Activated CD4-positive, CD25-positive, alpha-beta regulatory T cell treated with anti-CD3 and anti-CD28 coated beads, Interleukin-2, amount 50 U/mL, for 24 hours (primary cell): ENCODE data around the gene STUM.
"Not testable (repeated sequence)": the region's sequence is repeated elsewhere in the genome, so short reads cannot be mapped to it uniquely, and the experiment has no call there.

Experiments
- ATAC-seq, 2 donors: fragments of 150-1000 bp; cut with Tn5 transposase; one replicate each; pipeline ENCODE4 v1.10.0; 2021; ENCODE audit warnings: mild to moderate bottlenecking in 1 of 2, moderate library complexity in 1 of 2

STUM gene

GRCh38 chr1:226548256-226549093 is at the start of gene STUM:
Gene STUM (plus strand): TSS chr1:226548764. CDS start chr1:226548905, 141 bp downstream.
- ATAC-seq: peak; percentile 39 to 60

- not testable (repeated sequence) for ATAC-seq
These were observed 48.9 kb upstream of the STUM start for GRCh38 chr1:226499699-226500098.

- ATAC-seq: no peak
These were observed 42.5 kb upstream of the STUM start for GRCh38 chr1:226506021-226506420.

- no peak for ATAC-seq
These were observed 41.6 kb upstream of the STUM start for GRCh38 chr1:226506921-226507320.

GRCh38 chr1:226510453-226510852 is 38.1 kb upstream of the STUM start:
- ATAC-seq: no peak

- ATAC-seq: no peak
These were observed 37.3 kb upstream of the STUM start for GRCh38 chr1:226511296-226511695.

GRCh38 chr1:226512076-226512728 is 36.4 kb upstream of the STUM start:
- no peak for ATAC-seq

- no peak for ATAC-seq
These were observed 30.2 kb upstream of the STUM start for GRCh38 chr1:226518375-226518774.

GRCh38 chr1:226519135-226519534 is 29.4 kb upstream of the STUM start:
- no peak for ATAC-seq

GRCh38 chr1:226519716-226520598 is 28.6 kb upstream of the STUM start:
- ATAC-seq: no peak

GRCh38 chr1:226520640-226521355 is 27.8 kb upstream of the STUM start:
- no peak for ATAC-seq

- ATAC-seq: no peak
These were observed 24.7 kb upstream of the STUM start for GRCh38 chr1:226523646-226524406.

GRCh38 chr1:226524547-226524946 is 24.0 kb upstream of the STUM start:
- no peak for ATAC-seq

- no peak for ATAC-seq
These were observed 22.8 kb upstream of the STUM start for GRCh38 chr1:226525750-226526149.

GRCh38 chr1:226526801-226527595 is 21.6 kb upstream of the STUM start:
- no peak for ATAC-seq

- ATAC-seq: no peak
These were observed 18.7 kb upstream of the STUM start for GRCh38 chr1:226529891-226530290.

GRCh38 chr1:226530591-226530990 is 18.0 kb upstream of the STUM start:
- ATAC-seq: no peak

GRCh38 chr1:226531360-226532093 is 17.0 kb upstream of the STUM start:
- ATAC-seq: no peak

- ATAC-seq: no peak
These were observed 16.0 kb upstream of the STUM start for GRCh38 chr1:226532553-226532952.

GRCh38 chr1:226533220-226533619 is 15.3 kb upstream of the STUM start:
- ATAC-seq: no peak
